K562 (cell line): ENCODE results near the gene ASIC3. TPM values are rescaled to one million over a fixed set of nuclear protein-coding genes. Genes with fewer than 3 reads are reported as not detected.
A peak's percentile ranks its signal among the peaks of the same experiment; 100 is the strongest.

Source experiments
- ARNT ChIP-seq, 2 experiments: fragments of 450-650 bp; IDR thresholded peaks; 2 replicates each; pipeline ENCODE4 v1.6.1; 2016; ENCODE audit warnings: mild to moderate bottlenecking in 1 of 2
- BACH1 ChIP-seq: fragments of 200-800 bp; sonication (Bioruptor generic); IDR thresholded peaks from 2 replicates; pipeline ENCODE4 v1.6.1; 2016; ENCODE audit warnings: missing genetic modification characterization, missing compliant biosample characterization
- CBFA2T3 ChIP-seq: fragments of 450-650 bp; IDR thresholded peaks from 2 replicates; pipeline ENCODE4 v1.6.1; 2017
- CHD2 ChIP-seq: IDR thresholded peaks from 2 replicates; pipeline ENCODE4 v1.6.1; 2011; ENCODE audit warnings: low read depth, low read length
- HCFC1 ChIP-seq: IDR thresholded peaks from 2 replicates; pipeline ENCODE4 v1.6.1; 2012; ENCODE audit warnings: low read depth, low read length, improper control_type of control experiment
- HDAC2 ChIP-seq: fragments of 450-650 bp; IDR thresholded peaks from 2 replicates; pipeline ENCODE4 v1.6.1; 2016; ENCODE audit warnings: mild to moderate bottlenecking
- JUND ChIP-seq, 2 experiments: IDR thresholded peaks; 2 replicates in 1 of 2; 3 replicates in 1 of 2; pipeline ENCODE4 v1.6.1; 2011; ENCODE audit warnings: borderline replicate concordance in 2 of 2, low read depth in 2 of 2, low read length in 2 of 2, improper control_type of control experiment in 1 of 2, missing biosample characterization in 1 of 2, missing genetic modification characterization in 1 of 2, missing genetic modification reagents in 1 of 2
- MCM3 ChIP-seq: fragments of 450-650 bp; IDR thresholded peaks from 2 replicates; pipeline ENCODE4 v1.6.1; 2016
- MNT ChIP-seq, 2 experiments: fragments of 450-650 bp; conservative IDR thresholded peaks; 2 replicates each; pipeline ENCODE4 v1.6.1; 2017; ENCODE audit warnings: mild to moderate bottlenecking in 2 of 2, moderate library complexity in 2 of 2
- RERE ChIP-seq: sonication (generic); formaldehyde crosslinking; IDR thresholded peaks from 2 replicates; pipeline ENCODE4 v1.8.0; 2023; ENCODE audit warnings: missing genetic modification reagents, mild to moderate bottlenecking, borderline replicate concordance
- SMARCC2 ChIP-seq: fragments of 450-650 bp; IDR thresholded peaks from 2 replicates; pipeline ENCODE4 v1.6.1; 2017; ENCODE audit warnings: antibody characterized with exemption, moderate library complexity, mild to moderate bottlenecking, low read depth
- SRSF1 ChIP-seq: fragments of 200-400 bp; formaldehyde crosslinking; IDR thresholded peaks from 2 replicates; pipeline ENCODE4 v1.6.1; 2017; ENCODE audit warnings: mild to moderate bottlenecking, low read depth, low read length, moderate library complexity
- TBP ChIP-seq: optimal IDR thresholded peaks from 2 replicates; pipeline ENCODE3; 2011; ENCODE audit warnings: low read depth, low read length, improper control_type of control experiment
- THRAP3 ChIP-seq: fragments of 450-650 bp; IDR thresholded peaks from 2 replicates; pipeline ENCODE4 v1.6.1; 2016; ENCODE audit warnings: mild to moderate bottlenecking, inconsistent platforms, borderline replicate concordance
- TRIM28 ChIP-seq: fragments of 450-650 bp; IDR thresholded peaks from 2 replicates; pipeline ENCODE4 v1.6.1; 2017
- ZNF124 ChIP-seq: sonication (generic); formaldehyde crosslinking; IDR thresholded peaks from 2 replicates; pipeline ENCODE4 v1.8.1; 2022; ENCODE audit warnings: missing genetic modification reagents
- ZNF133 ChIP-seq: fragments of 250-450 bp; sonication (Bioruptor Pico); IDR thresholded peaks from 2 replicates; pipeline ENCODE4 v1.4.0; 2020; ENCODE audit warnings: mild to moderate bottlenecking
- ZNF780A ChIP-seq: fragments of 250-450 bp; sonication (Bioruptor Pico); IDR thresholded peaks from 2 replicates; pipeline ENCODE4 v1.5.0; 2021; ENCODE audit warnings: mild to moderate bottlenecking
- ZSCAN32 ChIP-seq: fragments of 450-650 bp; formaldehyde crosslinking; IDR thresholded peaks from 2 replicates; pipeline ENCODE4 v1.4.0; 2020; ENCODE audit warnings: mild to moderate bottlenecking, moderate library complexity
- polyA plus RNA-seq, 8 experiments: library from polyadenylated mRNA; depleted of rRNA in 4 of 8; stranded (reverse) in 5 of 8; unstranded in 3 of 8; fragments of >200 nt; fragmentation: Nextera tagmentation in 2 of 8; fragmentation: Illumina TruSeq in 1 of 8; extraction: Ambion mirVana in 2 of 8; extraction: Trizol in 1 of 8; gene quantifications; 2 replicates each; pipeline versions ENCODE4 v1.2.1 to v1.2.3, GENCODE V29; 2011 to 2014; ENCODE audit warnings: inconsistent platforms in 1 of 8, missing spikeins in 1 of 8
- total RNA-seq, 7 experiments: library from RNA; depleted of rRNA in 6 of 7; stranded (reverse); fragments of >200 nt in 6 of 7; fragmentation: Illumina TruSeq in 2 of 7; extraction: Trizol in 2 of 7; gene quantifications; 2 replicates each; pipeline versions ENCODE4 v1.2.1 to v1.2.3, GENCODE V29; 2011 to 2021; ENCODE audit warnings: low replicate concordance in 1 of 7
- TF ChIP-seq, protein P1 (sequence below): fragments of 450-650 bp; formaldehyde crosslinking; IDR thresholded peaks from 2 replicates; pipeline ENCODE4 v1.4.0; 2022; ENCODE audit warnings: missing genetic modification characterization

The ASIC3 gene
- total and polyA plus RNA-seq, 9 of the 15 experiments (the other 6 are each of a cell fraction or from before 2014, with no cell fraction given): 0.11 to 5.0 (median 0.87) TPM

DNA sequence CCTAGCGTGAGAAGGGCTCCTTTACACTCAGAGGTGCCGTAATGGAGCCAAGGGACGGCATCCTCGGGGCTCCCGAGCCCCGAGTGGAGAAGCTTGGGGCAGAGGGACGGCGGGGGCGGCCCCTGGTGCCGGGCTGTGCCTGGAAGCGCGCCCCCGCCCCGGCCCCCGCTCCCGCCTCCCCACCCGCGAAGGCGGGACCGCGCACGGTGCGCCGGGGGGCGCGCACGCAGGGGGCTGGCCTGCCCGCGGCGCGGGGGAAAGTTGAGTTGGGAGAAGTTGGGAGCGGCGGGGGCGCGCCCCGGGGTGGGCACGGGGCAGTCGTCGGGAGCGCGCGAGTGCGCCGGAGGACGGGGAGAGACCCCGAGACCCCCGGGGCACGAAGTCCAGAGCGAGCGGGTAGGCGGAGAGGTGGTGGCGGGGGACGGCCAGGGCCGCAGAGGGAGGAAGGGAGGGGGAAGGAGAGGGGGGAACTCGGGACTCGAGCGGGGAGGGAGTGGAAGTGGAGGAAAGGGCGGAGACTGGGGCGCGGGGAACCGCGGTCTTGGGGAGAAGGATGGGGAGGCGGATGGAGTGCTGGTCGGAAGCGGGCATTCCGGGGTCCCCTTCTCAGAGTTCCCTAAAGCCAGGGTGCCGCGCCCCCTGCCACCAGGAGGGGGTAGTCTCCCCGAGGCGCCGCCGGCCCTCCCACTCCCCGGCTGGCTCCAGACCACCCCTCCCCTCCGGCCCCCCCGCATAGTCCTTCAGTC is 11.2 kb downstream of the ASIC3 start, which contains the start of gene SLC4A2 (continued):
- TF ChIP-seq CHD2: no peak
- TF ChIP-seq HDAC2: peak; percentile 20; the same call in 1 of the 2 replicates
- no peak for TF ChIP-seq ZNF780A (CRISPR knock-in tag)
- TF ChIP-seq SRSF1: no peak
- no peak for TF ChIP-seq ARNT (IDR thresholded peaks at IDR 0.05)
- no peak for TF ChIP-seq MNT (conservative IDR thresholded peaks at IDR 0.05)
- TF ChIP-seq THRAP3: no peak
- no peak; the same call in 1 of the 2 replicates for TF ChIP-seq BACH1
- TF ChIP-seq RERE: no peak
- TF ChIP-seq TBP: no peak
- no peak for TF ChIP-seq ZNF124 (CRISPR knock-in tag)
- no peak for TF ChIP-seq ZSCAN32 (CRISPR knock-in tag)
- TF ChIP-seq HCFC1: no peak; the same call in 1 of the 2 replicates
- no peak for TF ChIP-seq ZNF133 (CRISPR knock-in tag)
- TF ChIP-seq MCM3: no peak
- TF ChIP-seq SMARCC2: no peak
- TF ChIP-seq, protein P1, sequence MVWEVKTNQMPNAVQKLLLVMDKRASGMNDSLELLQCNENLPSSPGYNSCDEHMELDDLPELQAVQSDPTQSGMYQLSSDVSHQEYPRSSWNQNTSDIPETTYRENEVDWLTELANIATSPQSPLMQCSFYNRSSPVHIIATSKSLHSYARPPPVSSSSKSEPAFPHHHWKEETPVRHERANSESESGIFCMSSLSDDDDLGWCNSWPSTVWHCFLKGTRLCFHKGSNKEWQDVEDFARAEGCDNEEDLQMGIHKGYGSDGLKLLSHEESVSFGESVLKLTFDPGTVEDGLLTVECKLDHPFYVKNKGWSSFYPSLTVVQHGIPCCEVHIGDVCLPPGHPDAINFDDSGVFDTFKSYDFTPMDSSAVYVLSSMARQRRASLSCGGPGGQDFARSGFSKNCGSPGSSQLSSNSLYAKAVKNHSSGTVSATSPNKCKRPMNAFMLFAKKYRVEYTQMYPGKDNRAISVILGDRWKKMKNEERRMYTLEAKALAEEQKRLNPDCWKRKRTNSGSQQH (CRISPR knock-in tag): 0 out of 2 replicates have a peak, but pooled peaks have one; percentile 8
- TF ChIP-seq CBFA2T3: no peak
- 0 out of 2 replicates have a peak, but pooled peaks have one; percentile 29 for TF ChIP-seq JUND (IDR thresholded peaks at IDR 0.05; ENCODE audit: borderline replicate concordance, low read depth, low read length)
- no peak; the same call in 2 of the 3 replicates for TF ChIP-seq JUND (tag; IDR thresholded peaks at IDR 0.05; ENCODE audit: borderline replicate concordance, low read depth, low read length)
- peak; percentile 19; the same call in 1 of the 2 replicates for TF ChIP-seq TRIM28
